ENCODE data around the gene DRG1. TPM values are rescaled to one million over a fixed set of nuclear protein-coding genes. Genes with fewer than 3 reads are reported as not detected.

Gene DRG1
- total RNA-seq, 3 donors from 2014 or later (not counting 1 experiment from before 2014, with no cell fraction given): 50.2 to 60.3 (median 55.4) TPM

DNA sequence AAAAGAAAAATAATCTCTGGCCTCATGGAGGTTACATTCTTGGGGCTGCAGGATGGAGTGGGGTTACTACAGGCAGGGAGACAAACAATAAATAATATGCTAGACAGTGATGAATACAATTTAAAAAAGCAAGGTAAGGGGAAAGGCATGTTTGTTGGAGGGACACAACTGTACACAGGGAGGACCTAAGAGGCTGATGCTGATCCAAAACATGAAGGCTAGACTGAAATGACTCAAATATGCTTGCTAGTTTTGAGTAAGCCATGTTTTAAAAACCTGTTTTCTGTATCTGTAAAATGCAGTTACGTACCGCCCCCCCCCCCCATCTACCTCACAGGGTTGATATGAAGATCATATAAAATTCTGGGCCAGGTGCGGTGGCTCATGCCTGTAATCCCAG, 46.2 kb downstream of the DRG1 start:
- intact Hi-C loops (cut with micrococcal nuclease): no loop called here
- TF ChIP-seq, protein P1, sequence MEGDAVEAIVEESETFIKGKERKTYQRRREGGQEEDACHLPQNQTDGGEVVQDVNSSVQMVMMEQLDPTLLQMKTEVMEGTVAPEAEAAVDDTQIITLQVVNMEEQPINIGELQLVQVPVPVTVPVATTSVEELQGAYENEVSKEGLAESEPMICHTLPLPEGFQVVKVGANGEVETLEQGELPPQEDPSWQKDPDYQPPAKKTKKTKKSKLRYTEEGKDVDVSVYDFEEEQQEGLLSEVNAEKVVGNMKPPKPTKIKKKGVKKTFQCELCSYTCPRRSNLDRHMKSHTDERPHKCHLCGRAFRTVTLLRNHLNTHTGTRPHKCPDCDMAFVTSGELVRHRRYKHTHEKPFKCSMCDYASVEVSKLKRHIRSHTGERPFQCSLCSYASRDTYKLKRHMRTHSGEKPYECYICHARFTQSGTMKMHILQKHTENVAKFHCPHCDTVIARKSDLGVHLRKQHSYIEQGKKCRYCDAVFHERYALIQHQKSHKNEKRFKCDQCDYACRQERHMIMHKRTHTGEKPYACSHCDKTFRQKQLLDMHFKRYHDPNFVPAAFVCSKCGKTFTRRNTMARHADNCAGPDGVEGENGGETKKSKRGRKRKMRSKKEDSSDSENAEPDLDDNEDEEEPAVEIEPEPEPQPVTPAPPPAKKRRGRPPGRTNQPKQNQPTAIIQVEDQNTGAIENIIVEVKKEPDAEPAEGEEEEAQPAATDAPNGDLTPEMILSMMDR (IDR thresholded peaks at IDR 0.05): no peak
- H3K27ac Mint-ChIP-seq: no peak overlapping the region
- Histone ChIP-seq H3K27me3 (ENCODE audit: control insufficient read depth, insufficient read depth, low read length) (no peaks in the 10 kb centered on the region), H3K4me1 (ENCODE audit: control insufficient read depth, insufficient read depth, low read length) (no peaks in the 10 kb centered on the region), H3K27ac (ENCODE audit: low read length) (no peak overlapping the region), H3K4me3 (ENCODE audit: low read length) (no peak overlapping the region), H3K36me3 (ENCODE audit: control insufficient read depth, insufficient read depth, low read length) (peaks cover 60% of the 10 kb centered on the region), H3K9me3 (ENCODE audit: control insufficient read depth, insufficient read depth, low read length) (no peaks in the 10 kb centered on the region)
- H3K36me3 Mint-ChIP-seq: peaks cover 7% of the 10 kb centered on the region
- H3K9me3 Mint-ChIP-seq: no peaks in the 10 kb centered on the region
- no peak for DNase-seq
- WGBS (ENCODE audit: insufficient coverage): 100% methylated on average over 1 of the region's 3 CpGs
- no peaks in the 10 kb centered on the region for H3K4me1 Mint-ChIP-seq
- H3K27me3 Mint-ChIP-seq (ENCODE audit: low read depth in 2 of 2): no peaks in the 10 kb centered on the region
- no peak overlapping the region for H3K4me3 Mint-ChIP-seq
- no peak for ATAC-seq

DNA sequence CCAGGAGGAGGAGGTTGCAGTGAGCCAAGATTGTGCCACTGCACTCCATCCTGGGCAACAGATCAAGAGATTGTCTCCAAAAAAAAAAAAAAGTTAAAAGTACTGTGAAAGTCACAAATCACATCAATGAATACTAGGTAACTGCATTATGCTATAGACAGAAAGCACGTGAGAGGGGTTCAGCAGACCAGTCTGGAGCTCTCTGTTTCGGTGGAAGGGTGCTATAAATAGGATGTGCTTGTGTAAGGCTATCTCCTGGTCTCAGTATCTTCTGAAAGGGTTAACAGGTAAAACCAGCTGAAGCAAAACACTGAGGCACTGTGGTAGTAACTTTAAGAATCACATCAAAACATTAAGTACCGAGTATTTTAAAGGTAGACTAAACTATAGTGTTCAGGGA, 46.8 kb downstream of the DRG1 start:
- WGBS (ENCODE audit: insufficient coverage): 89% methylated on average over 3 of the region's 3 CpGs
- no peaks in the 10 kb centered on the region for H3K4me1 Mint-ChIP-seq
- Histone ChIP-seq H3K36me3 (ENCODE audit: control insufficient read depth, insufficient read depth, low read length) (peaks cover 58% of the 10 kb centered on the region), H3K4me3 (ENCODE audit: low read length) (no peak overlapping the region), H3K27me3 (ENCODE audit: control insufficient read depth, insufficient read depth, low read length) (no peaks in the 10 kb centered on the region), H3K27ac (ENCODE audit: low read length) (no peak overlapping the region), H3K4me1 (ENCODE audit: control insufficient read depth, insufficient read depth, low read length) (no peaks in the 10 kb centered on the region), H3K9me3 (ENCODE audit: control insufficient read depth, insufficient read depth, low read length) (no peaks in the 10 kb centered on the region)
- no peaks in the 10 kb centered on the region for H3K27me3 Mint-ChIP-seq (ENCODE audit: low read depth in 2 of 2)
- no peak overlapping the region for H3K4me3 Mint-ChIP-seq
- H3K9me3 Mint-ChIP-seq: no peaks in the 10 kb centered on the region
- peaks cover 7% of the 10 kb centered on the region for H3K36me3 Mint-ChIP-seq
- ATAC-seq: no peak
- intact Hi-C loops (cut with micrococcal nuclease): no loop called here
- DNase-seq: no peak
- TF ChIP-seq, protein P1 (IDR thresholded peaks at IDR 0.05): no peak
- H3K27ac Mint-ChIP-seq: no peak overlapping the region

DNA sequence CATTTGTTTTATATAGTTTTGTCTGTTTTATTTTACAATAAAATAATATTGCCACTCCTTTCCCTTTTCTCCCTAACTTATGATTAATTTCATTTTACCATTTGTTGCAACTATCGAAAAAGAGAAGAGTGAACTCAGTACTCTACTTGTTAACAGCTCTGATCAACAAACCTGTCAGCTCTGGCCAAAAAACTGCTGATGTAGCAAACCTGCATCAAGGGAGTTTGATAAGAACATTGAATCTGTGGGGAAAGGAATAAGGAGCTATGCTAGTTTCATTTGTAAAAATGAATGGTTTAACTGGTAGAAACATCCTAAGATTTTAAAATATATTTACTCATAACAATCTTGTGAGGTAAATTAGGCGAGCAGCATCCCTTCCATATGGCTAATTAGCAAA, 47.4 kb downstream of the DRG1 start:
- WGBS (ENCODE audit: insufficient coverage): 100% methylated on average over 1 of the region's 2 CpGs
- no peak overlapping the region for H3K4me3 ChIP-seq (ENCODE audit: low read length)
- intact Hi-C loops (cut with micrococcal nuclease): no loop called here
- no peak overlapping the region for H3K27ac ChIP-seq (ENCODE audit: low read length)
- Mint-ChIP-seq H3K27ac (no peak overlapping the region), H3K4me1 (peaks cover 2 to 3% of the 10 kb centered on the region in 2 donors), H3K9me3 (no peaks in the 10 kb centered on the region), H3K4me3 (no peak overlapping the region), H3K27me3 (ENCODE audit: low read depth in 2 of 2) (no peaks in the 10 kb centered on the region), H3K36me3 (peaks cover 7% of the 10 kb centered on the region)
- no peak for DNase-seq
- peaks cover 54% of the 10 kb centered on the region for H3K36me3 ChIP-seq (ENCODE audit: control insufficient read depth, insufficient read depth, low read length)
- H3K9me3 ChIP-seq (ENCODE audit: control insufficient read depth, insufficient read depth, low read length): no peaks in the 10 kb centered on the region
- H3K4me1 ChIP-seq (ENCODE audit: control insufficient read depth, insufficient read depth, low read length): no peaks in the 10 kb centered on the region
- no peaks in the 10 kb centered on the region for H3K27me3 ChIP-seq (ENCODE audit: control insufficient read depth, insufficient read depth, low read length)
- TF ChIP-seq, protein P1 (IDR thresholded peaks at IDR 0.05): no peak
- no peak for ATAC-seq

DNA sequence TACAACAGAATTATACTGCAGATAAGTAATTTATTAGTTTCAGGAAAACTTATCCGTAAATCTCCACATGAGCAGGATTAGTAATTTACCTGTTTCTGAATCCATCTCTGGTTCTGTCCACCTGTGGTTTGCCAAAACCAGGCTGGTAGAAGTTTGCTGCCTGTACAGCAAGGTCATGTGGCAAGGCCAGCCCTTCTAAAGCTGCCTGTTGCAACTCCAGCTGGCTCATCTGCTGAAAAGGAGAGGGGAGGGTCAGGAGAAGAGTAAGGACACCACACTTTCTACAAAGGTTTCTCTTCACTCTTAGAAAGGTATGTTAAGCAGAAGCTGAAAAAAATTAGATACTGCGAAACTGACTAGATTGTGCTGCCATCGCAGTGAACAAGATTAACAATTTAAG, 47.9 kb downstream of the DRG1 start:
- H3K27me3 Mint-ChIP-seq (ENCODE audit: low read depth in 2 of 2): no peaks in the 10 kb centered on the region
- ATAC-seq (no peak), DNase-seq (no peak)
- no peaks in the 10 kb centered on the region for H3K9me3 Mint-ChIP-seq
- peaks cover 8 to 9% of the 10 kb centered on the region in 2 donors for H3K4me1 Mint-ChIP-seq
- Histone ChIP-seq H3K27me3 (ENCODE audit: control insufficient read depth, insufficient read depth, low read length) (no peaks in the 10 kb centered on the region), H3K27ac (ENCODE audit: low read length) (no peak overlapping the region), H3K4me3 (ENCODE audit: low read length) (no peak overlapping the region), H3K4me1 (ENCODE audit: control insufficient read depth, insufficient read depth, low read length) (no peaks in the 10 kb centered on the region), H3K9me3 (ENCODE audit: control insufficient read depth, insufficient read depth, low read length) (no peaks in the 10 kb centered on the region), H3K36me3 (ENCODE audit: control insufficient read depth, insufficient read depth, low read length) (peaks cover 48% of the 10 kb centered on the region)
- H3K4me3 Mint-ChIP-seq: no peak overlapping the region
- intact Hi-C loops (cut with micrococcal nuclease): no loop called here
- TF ChIP-seq, protein P1 (IDR thresholded peaks at IDR 0.05): no peak
- 100% methylated on average over 3 of the region's 3 CpGs for WGBS (ENCODE audit: insufficient coverage)
- H3K27ac Mint-ChIP-seq: no peak overlapping the region
- peaks cover 7% of the 10 kb centered on the region for H3K36me3 Mint-ChIP-seq

Measured in natural killer cell (primary cell).